Parathyroid adenoma (tissue), 2 donors: Measurements from ENCODE around the gene PJVK.
"Not testable (repeated sequence)": the region's sequence is repeated elsewhere in the genome, so short reads cannot be mapped to it uniquely, and the experiment has no call there.

Source experiments
- H2AFZ ChIP-seq: fragments of 300-600 bp; sonication (generic); one replicate; pipeline ENCODE4 v1.7.0; 2017; ENCODE audit warnings: antibody characterized with exemption, mild to moderate bottlenecking
- H3K27ac ChIP-seq: fragments of 300-600 bp; sonication (generic); one replicate; pipeline ENCODE4 v1.7.0; 2017
- H3K27me3 ChIP-seq: fragments of 300-600 bp; sonication (generic); one replicate; pipeline ENCODE4 v1.7.0; 2017; ENCODE audit warnings: low read length; ENCODE audit not compliant: control insufficient read depth, insufficient read depth
- H3K36me3 ChIP-seq: fragments of 300-600 bp; sonication (generic); one replicate; pipeline ENCODE4 v1.7.0; 2017; ENCODE audit warnings: low read length; ENCODE audit not compliant: control insufficient read depth, insufficient read depth
- H3K4me1 ChIP-seq: fragments of 300-600 bp; sonication (generic); one replicate; pipeline ENCODE4 v1.7.0; 2017; ENCODE audit warnings: control low read depth
- H3K4me2 ChIP-seq: fragments of 300-600 bp; sonication (generic); one replicate; pipeline ENCODE4 v1.7.0; 2017; ENCODE audit warnings: low read length
- H3K4me3 ChIP-seq: fragments of 300-600 bp; sonication (generic); one replicate; pipeline ENCODE4 v1.7.0; 2017; ENCODE audit warnings: low read depth, low read length
- H3K79me2 ChIP-seq: fragments of 300-600 bp; sonication (generic); one replicate; pipeline ENCODE4 v1.7.0; 2017; ENCODE audit warnings: control low read depth
- H3K9ac ChIP-seq: fragments of 300-600 bp; sonication (generic); one replicate; pipeline ENCODE4 v1.7.0; 2017; ENCODE audit warnings: mild to moderate bottlenecking
- H3K9me3 ChIP-seq: fragments of 300-600 bp; sonication (generic); one replicate; pipeline ENCODE4 v1.7.0; 2017; ENCODE audit warnings: low read length; ENCODE audit not compliant: control insufficient read depth
- CTCF ChIP-seq: fragments of 300-600 bp; sonication (generic); IDR thresholded peaks from one replicate; pipeline ENCODE4 v1.7.0; 2017; ENCODE audit warnings: antibody characterized with exemption, mild to moderate bottlenecking
- donor health status: primary hyperparathyroidism.

The PJVK gene

GRCh38 chr2:178409261-178409660, 41.9 kb upstream of the PJVK start:
- no peak overlapping the region for H2AFZ ChIP-seq
- no peaks in the 10 kb centered on the region for H3K27me3 ChIP-seq
- H3K9ac ChIP-seq = no peak overlapping the region
- H3K79me2 ChIP-seq = no peaks in the 10 kb centered on the region
- H3K27ac ChIP-seq = no peak overlapping the region
- H3K4me2 ChIP-seq = no peak overlapping the region
- H3K4me1 ChIP-seq = no peaks in the 10 kb centered on the region
- H3K4me3 ChIP-seq = no peak overlapping the region
- no peaks in the 10 kb centered on the region for H3K36me3 ChIP-seq
- no peaks in the 10 kb centered on the region for H3K9me3 ChIP-seq
- TF ChIP-seq CTCF = no peak

GRCh38 chr2:178412047-178412446, 39.1 kb upstream of the PJVK start:
- H3K4me2 ChIP-seq = no peak overlapping the region
- H2AFZ ChIP-seq = no peak overlapping the region
- no peaks in the 10 kb centered on the region for H3K9me3 ChIP-seq
- H3K4me1 ChIP-seq = peaks cover 3% of the 10 kb centered on the region
- H3K27ac ChIP-seq = no peak overlapping the region
- H3K79me2 ChIP-seq = no peaks in the 10 kb centered on the region
- TF ChIP-seq CTCF = no peak
- H3K9ac ChIP-seq = no peak overlapping the region
- H3K36me3 ChIP-seq = no peaks in the 10 kb centered on the region
- no peaks in the 10 kb centered on the region for H3K27me3 ChIP-seq
- H3K4me3 ChIP-seq = no peak overlapping the region

- H3K4me1 ChIP-seq, H3K9ac ChIP-seq, H3K4me2 ChIP-seq, H3K9me3 ChIP-seq, H2AFZ ChIP-seq, H3K36me3 ChIP-seq, H3K79me2 ChIP-seq, H3K27ac ChIP-seq, H3K27me3 ChIP-seq, H3K4me3 ChIP-seq: not testable (repeated sequence)
Observed at GRCh38 chr2:178412453-178412852, 38.7 kb upstream of the PJVK start.

- peak overlapping the region; percentile 52 for H3K4me2 ChIP-seq
- H3K79me2 ChIP-seq = no peaks in the 10 kb centered on the region
- H3K4me3 ChIP-seq = peak overlapping the region; percentile 57
- H3K27ac ChIP-seq = peak overlapping the region; percentile 76
- H3K9ac ChIP-seq = peak overlapping the region; percentile 16
- TF ChIP-seq CTCF = no peak
- peaks cover 3% of the 10 kb centered on the region for H3K4me1 ChIP-seq
- no peaks in the 10 kb centered on the region for H3K9me3 ChIP-seq
- no peaks in the 10 kb centered on the region for H3K36me3 ChIP-seq
- no peaks in the 10 kb centered on the region for H3K27me3 ChIP-seq
- H2AFZ ChIP-seq = peak overlapping the region; percentile 84
Observed at GRCh38 chr2:178413472-178414265, 37.5 kb upstream of the PJVK start.

GRCh38 chr2:178414266-178415247, 36.6 kb upstream of the PJVK start:
- H3K4me2 ChIP-seq = peak overlapping the region; percentile 52
- no peaks in the 10 kb centered on the region for H3K79me2 ChIP-seq
- peak overlapping the region; percentile 57 for H3K4me3 ChIP-seq
- no peak overlapping the region for H3K9ac ChIP-seq
- peaks cover 7% of the 10 kb centered on the region for H3K4me1 ChIP-seq
- no peaks in the 10 kb centered on the region for H3K36me3 ChIP-seq
- H3K9me3 ChIP-seq = no peaks in the 10 kb centered on the region
- H2AFZ ChIP-seq = peak overlapping the region; percentile 84
- no peaks in the 10 kb centered on the region for H3K27me3 ChIP-seq
- peak; percentile 94 for TF ChIP-seq CTCF
- H3K27ac ChIP-seq = peak overlapping the region; percentile 76
